Stimulated activated memory B cell treated with anti-CD40 and anti-IgM and Interleukin-4, amounts not matched to agents 10 μg/mL and 1 μg/mL and 100 μg/mL, for 72 hours (primary cell): ENCODE data around the gene PRKG1.

Experiments
- ATAC-seq: fragments of 150-1000 bp; cut with Tn5 transposase; 2 replicates; pipeline ENCODE4 v1.10.0; 2021
- H3K27ac Mint-ChIP-seq: one replicate; pipeline ENCODE4 v1.8.0; 2022; ENCODE audit warnings: mild to moderate bottlenecking, mixed read lengths
- H3K27me3 Mint-ChIP-seq: one replicate; pipeline ENCODE4 v1.8.0; 2022; ENCODE audit warnings: mixed read lengths
- H3K36me3 Mint-ChIP-seq: one replicate; pipeline ENCODE4 v1.8.0; 2022; ENCODE audit warnings: mixed read lengths
- H3K4me1 Mint-ChIP-seq: one replicate; pipeline ENCODE4 v1.8.0; 2022; ENCODE audit warnings: mixed read lengths
- H3K4me3 Mint-ChIP-seq: one replicate; pipeline ENCODE4 v1.8.0; 2022; ENCODE audit warnings: mild to moderate bottlenecking, moderate library complexity, mixed read lengths
- H3K9me3 Mint-ChIP-seq: one replicate; pipeline ENCODE4 v1.8.0; 2022; ENCODE audit warnings: mixed read lengths

The PRKG1 gene

DNA sequence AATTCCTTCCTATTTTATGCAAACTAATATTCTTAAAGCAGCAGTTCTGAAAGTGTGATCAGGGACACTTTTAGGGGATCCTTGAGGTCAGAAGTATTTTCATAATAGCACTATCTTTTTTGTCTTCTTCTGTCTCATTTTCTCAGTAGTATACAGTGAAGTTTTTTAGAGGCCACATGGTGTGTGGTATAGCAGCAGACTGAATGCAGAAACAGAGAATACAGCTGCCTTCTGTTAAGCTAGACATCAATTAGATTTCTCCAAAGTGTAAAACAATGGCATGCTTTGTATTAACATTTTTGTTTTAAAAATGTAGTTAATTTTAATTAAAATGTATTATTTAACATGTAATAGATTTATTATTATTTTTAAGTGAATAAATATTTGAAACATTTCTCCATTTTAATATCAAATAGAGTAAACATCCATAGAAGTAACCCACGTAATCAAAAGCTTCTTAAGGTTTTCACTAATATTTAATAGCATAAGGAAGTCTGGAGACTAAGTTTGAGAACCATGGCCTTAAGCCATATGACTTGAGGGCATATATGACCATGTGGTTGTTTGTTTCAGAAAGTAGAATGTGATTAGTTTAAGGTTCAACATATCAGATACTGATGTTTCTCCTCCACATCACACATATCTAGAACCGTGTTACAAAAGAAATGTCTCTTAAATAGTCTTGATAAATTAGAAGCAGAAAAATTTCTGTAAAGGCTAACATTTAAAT lies 94.0 kb downstream of the PRKG1 start:
- ATAC-seq = no peak
- H3K36me3 Mint-ChIP-seq = no peaks in the 10 kb centered on the region
- no peaks in the 10 kb centered on the region for H3K27me3 Mint-ChIP-seq

DNA sequence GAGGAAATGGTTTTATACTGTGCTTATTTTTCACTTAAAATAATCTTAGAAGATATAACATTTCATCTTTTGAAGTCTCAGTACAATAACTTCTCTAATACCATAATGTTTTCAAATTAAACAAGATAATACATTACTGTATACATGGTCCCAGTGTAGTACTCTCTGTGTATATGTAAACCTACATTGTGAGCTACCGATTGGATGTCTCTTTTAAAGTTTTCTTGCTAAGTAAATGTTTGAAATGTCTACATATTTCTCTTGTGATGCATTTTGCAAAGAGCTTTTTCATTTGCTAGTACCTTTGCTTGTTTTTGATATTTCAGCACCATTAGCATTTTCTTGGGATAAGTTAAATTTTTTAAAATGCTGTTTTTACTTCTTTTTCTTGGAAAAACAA lies 94.8 kb downstream of the PRKG1 start:
- H3K4me1 Mint-ChIP-seq = no peaks in the 10 kb centered on the region

More for the DNA sequence above, 94.0 kb downstream of the PRKG1 start:
- Mint-ChIP-seq H3K4me1 (no peaks in the 10 kb centered on the region), H3K4me3 (no peak overlapping the region), H3K27ac (no peak overlapping the region), H3K9me3 (peaks cover 6% of the 10 kb centered on the region)

DNA sequence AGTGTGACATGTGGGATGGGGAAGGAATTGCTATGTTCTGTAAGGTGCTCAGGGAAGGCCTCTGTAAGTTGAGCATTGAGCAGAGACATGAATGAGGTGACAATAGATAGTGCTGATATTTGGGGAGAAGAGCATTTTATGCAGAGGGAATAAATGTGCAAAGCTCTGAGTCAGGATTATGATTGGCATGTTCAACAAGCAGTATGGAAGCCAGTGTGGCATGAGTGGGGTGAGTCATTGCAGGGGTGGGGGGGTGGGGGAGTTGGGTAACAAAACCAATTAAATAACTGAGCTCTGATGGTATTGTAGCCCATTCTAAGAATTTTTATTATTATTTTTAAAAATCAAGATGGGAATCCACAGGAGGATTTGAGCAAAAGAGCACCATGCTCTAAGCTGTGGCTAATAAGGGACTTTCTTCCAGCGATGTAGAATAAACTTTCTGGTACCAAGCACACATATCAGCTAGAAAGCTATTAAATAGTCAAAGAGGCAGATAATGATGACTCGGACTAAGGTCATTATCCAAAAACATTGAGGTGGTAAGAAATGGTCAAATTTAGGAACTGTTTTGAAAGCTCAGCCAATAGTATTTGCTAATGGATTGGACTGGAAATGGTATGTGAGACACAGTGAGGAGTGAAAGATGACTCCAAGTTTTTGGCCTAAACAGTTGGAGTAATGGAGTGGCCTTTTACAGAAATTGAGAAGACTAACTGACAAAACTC lies 96.4 kb downstream of the PRKG1 start:
- Mint-ChIP-seq H3K27ac (no peak overlapping the region), H3K27me3 (no peaks in the 10 kb centered on the region), H3K4me3 (no peak overlapping the region), H3K36me3 (no peaks in the 10 kb centered on the region), H3K9me3 (peaks cover 6% of the 10 kb centered on the region), H3K4me1 (no peaks in the 10 kb centered on the region)
- ATAC-seq = no peak

More for the DNA sequence above, 94.8 kb downstream of the PRKG1 start:
- no peak for ATAC-seq
- Mint-ChIP-seq H3K27me3 (no peaks in the 10 kb centered on the region), H3K4me3 (no peak overlapping the region), H3K36me3 (no peaks in the 10 kb centered on the region), H3K9me3 (peaks cover 6% of the 10 kb centered on the region), H3K27ac (no peak overlapping the region)

DNA sequence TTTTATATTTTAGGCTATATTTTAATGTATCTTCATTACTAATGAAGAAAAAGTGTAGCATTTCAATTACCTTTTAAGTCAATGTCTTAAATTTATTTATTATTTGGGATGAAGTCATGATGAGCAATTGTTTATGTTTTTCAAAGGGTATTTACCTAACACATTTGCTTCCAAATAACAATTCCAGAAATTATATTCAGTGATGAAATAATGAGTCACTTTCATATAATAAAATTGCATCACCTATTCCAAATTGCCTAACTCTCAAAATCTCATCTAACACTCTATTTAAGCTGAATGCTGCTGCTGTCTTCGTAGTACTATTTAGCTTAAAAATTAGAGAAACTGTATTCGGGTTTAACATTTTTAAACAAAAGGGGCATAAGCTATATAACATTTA lies 97.7 kb downstream of the PRKG1 start:
- Mint-ChIP-seq H3K4me3 (no peak overlapping the region), H3K4me1 (no peaks in the 10 kb centered on the region), H3K27me3 (no peaks in the 10 kb centered on the region), H3K27ac (no peak overlapping the region), H3K36me3 (no peaks in the 10 kb centered on the region), H3K9me3 (peaks cover 6% of the 10 kb centered on the region)
- ATAC-seq = no peak

DNA sequence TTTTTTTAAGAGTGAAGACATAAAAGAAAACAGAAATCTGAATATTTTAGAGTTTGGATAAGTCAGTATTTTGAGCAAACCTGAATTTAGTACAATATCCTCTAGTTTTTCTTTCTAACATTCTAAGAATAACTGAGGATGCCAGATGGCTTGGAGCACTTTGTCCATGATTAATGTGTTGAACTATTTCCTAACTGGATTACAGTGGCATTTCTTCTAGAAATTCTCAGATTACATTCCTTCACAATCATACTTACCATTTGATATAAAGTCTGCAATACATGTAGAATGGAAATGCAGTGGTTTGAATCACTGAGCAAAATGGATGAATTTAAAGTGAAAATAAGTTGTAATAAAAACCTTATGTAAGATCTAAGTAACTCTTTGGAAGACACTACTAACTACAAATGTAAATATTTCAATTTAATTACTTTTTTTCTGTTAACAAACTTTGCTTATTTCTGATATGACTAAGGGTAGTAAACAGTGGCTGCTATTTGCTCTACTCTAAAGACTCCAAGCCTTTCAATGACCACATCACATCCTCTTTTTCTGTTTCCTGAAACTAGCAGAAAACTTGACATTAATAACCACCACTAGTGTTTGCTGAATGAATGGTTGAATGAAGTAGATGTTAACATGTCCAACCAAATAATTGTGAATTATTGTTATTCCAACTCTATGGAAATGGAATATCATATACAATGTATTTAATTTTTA lies 102.8 kb downstream of the PRKG1 start:
- Mint-ChIP-seq H3K9me3 (no peaks in the 10 kb centered on the region), H3K4me1 (no peaks in the 10 kb centered on the region), H3K27ac (no peak overlapping the region), H3K4me3 (no peak overlapping the region), H3K27me3 (no peaks in the 10 kb centered on the region), H3K36me3 (no peaks in the 10 kb centered on the region)
- ATAC-seq = no peak

DNA sequence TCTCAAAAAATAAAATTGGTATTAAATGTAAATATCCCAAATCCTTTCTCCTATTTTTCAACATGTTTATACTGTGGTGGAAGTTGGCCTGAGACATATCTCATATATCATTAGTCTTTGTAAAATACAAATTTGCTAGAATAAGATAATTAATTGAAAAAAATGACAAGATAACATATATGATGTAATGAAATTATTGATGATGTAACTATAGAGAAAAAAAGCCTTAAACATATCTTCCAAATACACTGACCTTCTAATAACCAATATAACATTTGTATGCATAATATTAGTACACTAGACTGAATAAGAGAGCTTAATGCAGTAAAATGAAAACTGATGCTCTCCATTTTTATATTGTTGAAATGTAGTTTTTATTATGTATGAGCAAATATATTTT lies 104.3 kb downstream of the PRKG1 start:
- no peaks in the 10 kb centered on the region for H3K27me3 Mint-ChIP-seq
- H3K36me3 Mint-ChIP-seq = no peaks in the 10 kb centered on the region
- no peaks in the 10 kb centered on the region for H3K9me3 Mint-ChIP-seq
- no peak overlapping the region for H3K4me3 Mint-ChIP-seq
- no peaks in the 10 kb centered on the region for H3K4me1 Mint-ChIP-seq
- no peak overlapping the region for H3K27ac Mint-ChIP-seq
- ATAC-seq = no peak

DNA sequence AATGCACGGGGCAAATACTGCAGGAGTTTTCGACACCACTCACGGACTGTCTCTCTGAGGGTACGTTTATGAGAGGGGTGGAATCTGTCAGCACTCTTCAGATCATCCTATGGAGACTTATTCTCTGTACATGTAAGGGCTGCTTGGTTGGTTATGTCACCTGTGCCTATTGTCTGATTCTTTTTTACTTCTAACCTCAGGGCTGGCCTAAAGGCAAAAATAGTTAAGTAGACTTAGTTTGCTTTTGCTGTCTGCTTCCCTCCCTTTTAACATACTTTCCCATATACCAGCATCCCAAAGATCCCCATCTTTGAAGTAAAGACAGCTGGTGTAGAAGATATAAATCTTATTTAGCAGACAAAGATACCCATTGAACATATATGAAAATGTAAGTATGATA lies 105.9 kb downstream of the PRKG1 start:
- no peaks in the 10 kb centered on the region for H3K4me1 Mint-ChIP-seq
- no peak for ATAC-seq
- no peak overlapping the region for H3K27ac Mint-ChIP-seq
- H3K9me3 Mint-ChIP-seq = no peaks in the 10 kb centered on the region
- no peaks in the 10 kb centered on the region for H3K36me3 Mint-ChIP-seq
- no peaks in the 10 kb centered on the region for H3K27me3 Mint-ChIP-seq
- H3K4me3 Mint-ChIP-seq = no peak overlapping the region

DNA sequence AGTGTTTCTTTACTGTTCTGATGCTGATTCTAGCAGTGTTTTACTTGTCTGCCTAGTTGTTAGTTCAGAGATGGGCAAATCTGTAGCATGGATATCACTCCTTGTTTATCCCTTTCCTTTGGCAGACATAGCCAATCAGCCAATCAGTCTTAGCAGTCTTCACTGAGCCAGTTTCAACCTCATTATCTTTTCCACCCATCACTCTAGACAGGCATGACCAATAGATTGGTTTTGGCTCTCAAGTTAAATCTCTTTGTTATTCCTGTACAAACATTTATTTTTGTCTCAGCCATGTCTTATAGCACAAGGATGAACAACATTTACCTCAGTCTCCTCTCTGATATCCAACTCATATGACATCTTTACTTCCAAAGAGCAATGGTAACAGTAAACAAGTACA lies 109.5 kb downstream of the PRKG1 start:
- no peaks in the 10 kb centered on the region for H3K27me3 Mint-ChIP-seq
- no peak for ATAC-seq
- H3K36me3 Mint-ChIP-seq = no peaks in the 10 kb centered on the region
- no peak overlapping the region for H3K27ac Mint-ChIP-seq
- H3K4me1 Mint-ChIP-seq = no peaks in the 10 kb centered on the region
- no peaks in the 10 kb centered on the region for H3K9me3 Mint-ChIP-seq
- H3K4me3 Mint-ChIP-seq = no peak overlapping the region

DNA sequence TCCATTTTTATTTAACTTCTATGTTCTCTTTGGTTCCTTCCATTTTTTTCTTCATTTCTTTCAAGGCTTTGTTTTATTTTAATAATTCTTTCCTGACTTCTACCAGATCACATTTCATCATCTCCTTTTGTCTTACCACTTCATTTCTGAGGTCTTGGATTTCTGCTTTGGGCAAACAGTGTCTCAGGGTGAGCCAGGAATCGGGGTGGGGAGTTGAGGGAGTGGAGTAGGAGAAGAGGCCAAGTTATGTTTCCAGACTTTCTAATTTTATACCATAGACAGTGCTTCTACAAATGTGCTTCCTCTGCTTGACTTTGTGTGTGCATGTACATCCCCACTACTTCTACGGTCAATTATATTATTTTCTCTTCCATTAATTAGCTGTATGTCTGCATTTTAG lies 112.1 kb downstream of the PRKG1 start:
- H3K27me3 Mint-ChIP-seq = no peaks in the 10 kb centered on the region
- no peak overlapping the region for H3K27ac Mint-ChIP-seq
- H3K4me1 Mint-ChIP-seq = no peaks in the 10 kb centered on the region

DNA sequence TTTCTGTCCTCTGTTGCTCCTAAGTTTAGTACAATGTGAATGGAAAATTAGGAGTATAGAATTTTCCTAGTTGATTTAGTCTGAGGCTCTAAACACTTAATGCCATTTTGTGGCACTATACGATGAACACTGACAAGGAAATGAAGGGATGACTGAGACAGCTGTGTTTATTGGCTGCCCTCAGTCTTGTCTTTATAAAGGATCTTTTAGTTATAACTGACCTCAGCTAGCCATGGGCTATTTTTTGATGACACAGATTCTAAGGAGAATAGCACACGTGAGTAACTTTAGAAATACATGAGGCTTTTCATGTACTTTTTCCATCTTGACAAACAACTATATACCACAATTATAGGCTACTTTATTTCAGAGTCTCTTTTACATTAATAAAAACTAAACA lies 113.7 kb downstream of the PRKG1 start:
- no peaks in the 10 kb centered on the region for H3K9me3 Mint-ChIP-seq
- no peak overlapping the region for H3K4me3 Mint-ChIP-seq
- no peaks in the 10 kb centered on the region for H3K4me1 Mint-ChIP-seq
- ATAC-seq = no peak
- no peaks in the 10 kb centered on the region for H3K36me3 Mint-ChIP-seq
- no peaks in the 10 kb centered on the region for H3K27me3 Mint-ChIP-seq
- no peak overlapping the region for H3K27ac Mint-ChIP-seq

More for the DNA sequence above, 112.1 kb downstream of the PRKG1 start:
- ATAC-seq = no peak
- no peaks in the 10 kb centered on the region for H3K9me3 Mint-ChIP-seq
- H3K4me3 Mint-ChIP-seq = no peak overlapping the region
- no peaks in the 10 kb centered on the region for H3K36me3 Mint-ChIP-seq

DNA sequence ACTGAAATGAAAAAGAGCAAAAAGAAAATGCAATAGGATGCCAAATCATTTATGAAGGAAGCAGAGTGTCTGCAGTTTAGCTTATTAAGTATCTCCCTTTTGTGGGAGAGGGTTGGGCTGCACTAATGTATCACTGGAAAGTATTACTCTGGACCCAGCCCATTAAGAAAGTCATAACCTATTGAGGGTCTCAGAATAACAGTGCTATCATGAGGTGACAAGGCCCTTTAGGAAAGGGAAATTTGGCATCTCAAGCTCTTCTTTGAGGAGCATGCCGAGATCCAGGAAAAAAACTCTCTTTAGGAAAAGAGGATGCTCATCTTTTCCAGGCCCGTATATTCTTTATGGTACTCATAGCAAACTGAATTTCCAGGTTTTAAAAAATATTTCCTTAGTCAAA lies 114.6 kb downstream of the PRKG1 start:
- no peaks in the 10 kb centered on the region for H3K9me3 Mint-ChIP-seq
- H3K4me1 Mint-ChIP-seq = no peaks in the 10 kb centered on the region
- no peak overlapping the region for H3K4me3 Mint-ChIP-seq
- H3K27ac Mint-ChIP-seq = no peak overlapping the region
- no peaks in the 10 kb centered on the region for H3K27me3 Mint-ChIP-seq
- ATAC-seq = no peak
- H3K36me3 Mint-ChIP-seq = no peaks in the 10 kb centered on the region

DNA sequence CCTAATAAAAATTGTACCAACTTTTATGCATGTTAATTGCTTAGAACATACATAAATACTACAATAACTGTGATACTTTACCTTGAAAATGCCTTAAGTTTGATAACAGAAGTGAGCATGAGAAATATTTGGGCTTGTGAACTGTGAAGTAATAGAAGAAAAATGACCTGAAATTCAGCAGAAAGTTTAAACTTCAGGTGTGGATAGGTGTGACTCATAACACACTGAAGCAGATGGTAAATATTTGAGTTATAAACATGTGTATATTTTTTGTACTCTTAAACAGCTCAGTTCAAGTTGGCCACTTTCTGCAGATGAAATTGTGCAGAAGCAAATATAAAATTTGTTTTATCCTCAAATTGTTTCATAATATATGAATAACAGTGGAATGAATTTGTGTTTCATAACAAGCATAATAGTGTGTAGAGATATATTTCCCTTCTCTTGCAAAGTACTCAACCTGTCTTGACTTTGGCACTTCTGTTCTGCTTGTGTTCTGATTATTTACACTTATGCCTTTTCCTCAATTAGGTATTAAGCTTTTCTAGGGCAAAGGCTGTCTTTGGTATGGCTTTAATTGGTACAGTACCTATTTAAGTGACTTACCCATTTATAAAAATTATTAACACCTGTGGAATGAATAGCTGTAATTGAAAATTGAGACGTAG lies 122.4 kb downstream of the PRKG1 start:
- no peak for ATAC-seq

DNA sequence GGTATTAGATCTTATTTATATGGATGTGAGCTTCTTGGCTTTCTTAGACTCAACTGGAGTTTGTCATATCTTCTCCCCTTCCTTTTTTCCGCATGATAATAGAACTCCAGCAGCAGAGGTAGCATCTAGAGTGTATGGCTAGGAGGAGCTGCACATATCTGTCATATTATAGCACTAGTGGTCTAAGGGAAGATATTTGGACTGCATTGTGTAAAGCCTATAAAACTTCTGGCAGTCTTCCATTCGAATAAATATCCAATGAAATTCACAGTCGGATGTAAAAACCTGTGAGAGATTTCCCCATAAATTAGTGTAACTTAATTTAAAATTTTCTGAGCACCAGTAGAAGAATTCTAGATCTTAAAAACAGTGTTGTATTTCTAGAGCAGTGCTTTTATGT lies 123.9 kb downstream of the PRKG1 start:
- no peak for ATAC-seq
- no peak overlapping the region for H3K4me3 Mint-ChIP-seq

More for the DNA sequence above, 122.4 kb downstream of the PRKG1 start:
- no peak overlapping the region for H3K4me3 Mint-ChIP-seq
- no peak overlapping the region for H3K27ac Mint-ChIP-seq
- no peaks in the 10 kb centered on the region for H3K36me3 Mint-ChIP-seq
- no peaks in the 10 kb centered on the region for H3K4me1 Mint-ChIP-seq
- H3K27me3 Mint-ChIP-seq = no peaks in the 10 kb centered on the region
- H3K9me3 Mint-ChIP-seq = no peaks in the 10 kb centered on the region

DNA sequence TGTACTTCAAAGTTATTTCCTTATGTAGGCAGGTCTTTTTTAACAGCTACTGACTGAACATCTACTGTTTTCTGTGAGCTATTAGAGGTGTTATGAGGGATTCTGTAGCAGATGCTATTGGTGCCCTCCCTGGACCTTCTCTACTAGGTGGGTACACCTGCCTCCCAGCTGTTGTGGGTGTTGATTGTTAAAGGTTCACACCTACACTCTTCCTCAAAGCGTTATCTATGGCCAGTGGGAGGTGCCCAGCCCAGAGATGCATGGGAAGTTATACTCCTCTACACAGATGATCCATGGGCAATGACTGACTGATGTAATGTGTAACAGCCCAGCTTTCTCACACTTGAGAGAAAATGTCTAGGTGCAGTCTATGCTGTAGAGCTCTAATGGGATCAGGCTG lies 127.7 kb downstream of the PRKG1 start:
- H3K27ac Mint-ChIP-seq = no peak overlapping the region

More for the DNA sequence above, 123.9 kb downstream of the PRKG1 start:
- H3K36me3 Mint-ChIP-seq = no peaks in the 10 kb centered on the region
- no peaks in the 10 kb centered on the region for H3K27me3 Mint-ChIP-seq
- no peak overlapping the region for H3K27ac Mint-ChIP-seq
- H3K9me3 Mint-ChIP-seq = no peaks in the 10 kb centered on the region
- no peaks in the 10 kb centered on the region for H3K4me1 Mint-ChIP-seq

DNA sequence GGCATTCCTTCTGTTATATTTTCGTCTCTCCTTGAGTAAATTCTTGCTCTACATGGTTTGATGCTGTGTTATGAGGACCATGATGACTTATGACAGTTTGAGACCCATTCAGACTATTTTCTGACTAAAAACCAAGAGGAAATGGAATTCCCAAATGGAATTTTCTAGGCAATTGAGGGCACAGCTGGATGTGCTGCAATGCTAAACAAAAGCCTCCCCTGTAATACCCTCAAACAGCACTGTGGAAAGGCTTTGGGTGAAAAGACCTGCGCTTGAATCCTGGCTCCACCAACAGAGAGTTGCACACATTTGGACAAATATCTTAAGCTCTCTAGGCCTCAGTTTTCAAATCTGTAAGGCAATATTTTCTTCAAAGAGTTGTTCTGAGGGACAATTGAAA lies 129.1 kb downstream of the PRKG1 start:
- ATAC-seq = no peak
- H3K4me3 Mint-ChIP-seq = no peak overlapping the region
- H3K27me3 Mint-ChIP-seq = no peaks in the 10 kb centered on the region
- H3K9me3 Mint-ChIP-seq = no peaks in the 10 kb centered on the region
- H3K27ac Mint-ChIP-seq = no peak overlapping the region
- H3K4me1 Mint-ChIP-seq = no peaks in the 10 kb centered on the region
- no peaks in the 10 kb centered on the region for H3K36me3 Mint-ChIP-seq

More for the DNA sequence above, 127.7 kb downstream of the PRKG1 start:
- Mint-ChIP-seq H3K9me3 (no peaks in the 10 kb centered on the region), H3K36me3 (no peaks in the 10 kb centered on the region), H3K27me3 (no peaks in the 10 kb centered on the region), H3K4me3 (no peak overlapping the region), H3K4me1 (no peaks in the 10 kb centered on the region)
- no peak for ATAC-seq
